HG02981 (cell line): ENCODE measurements around the gene TRIB2.

ENCODE experiments used
- ATAC-seq: cut with Tn5 transposase; IDR thresholded peaks from one replicate; pipeline ENCODE4 v1.9.1; 2021; ENCODE audit warnings: mild to moderate bottlenecking, moderate library complexity; ENCODE audit not compliant: unreplicated experiment

The TRIB2 gene

GRCh38 chr2:12697617-12698016 is 19.1 kb upstream of the TRIB2 start:
- ATAC-seq: no peak

- ATAC-seq: no peak
Observed at GRCh38 chr2:12700989-12701388, 15.7 kb upstream of the TRIB2 start.

DNA sequence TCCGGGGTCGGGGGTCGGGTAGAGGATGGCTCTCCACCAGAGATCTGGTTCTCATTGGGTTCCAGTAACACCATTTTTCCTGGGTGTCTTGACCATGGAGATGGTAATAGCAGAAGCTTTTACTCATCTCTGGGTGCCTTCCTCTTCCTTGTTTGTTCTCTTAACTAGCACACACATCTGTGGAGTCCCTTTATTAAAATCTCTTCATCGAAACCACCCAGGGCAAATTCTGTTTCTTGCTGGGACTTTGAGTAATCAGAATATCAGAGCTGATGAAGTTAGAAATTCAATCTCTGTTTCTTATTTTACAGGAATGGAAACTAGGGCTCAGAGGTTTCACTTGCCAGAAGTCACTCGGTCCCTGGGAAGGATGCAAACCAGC is 15.0 kb upstream of the TRIB2 start:
- ATAC-seq: no peak

GRCh38 chr2:12702168-12703121 is 14.3 kb upstream of the TRIB2 start:
- no peak for ATAC-seq

- no peak for ATAC-seq
Observed at GRCh38 chr2:12704378-12704777, 12.4 kb upstream of the TRIB2 start.

GRCh38 chr2:12705230-12705629 is 11.5 kb upstream of the TRIB2 start:
- no peak for ATAC-seq

DNA sequence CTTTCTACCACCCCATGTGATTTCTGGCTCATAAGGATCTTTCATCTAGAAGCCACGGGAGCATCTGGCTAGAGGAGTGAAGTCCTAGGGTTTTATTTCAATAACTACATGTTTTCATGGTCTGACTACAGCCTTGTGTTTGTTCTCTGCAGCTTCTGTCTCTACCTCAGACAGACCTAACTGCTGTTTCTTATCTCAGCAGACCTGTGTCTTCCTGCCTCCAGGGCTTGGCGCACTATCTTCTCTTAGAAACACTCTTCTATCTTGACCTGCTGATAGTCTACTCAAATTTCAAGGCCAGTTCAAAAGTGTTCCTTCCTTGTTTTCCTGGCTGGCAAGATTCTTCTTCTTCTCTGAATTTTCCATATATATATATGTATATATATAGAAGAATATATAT is 11.0 kb upstream of the TRIB2 start:
- ATAC-seq: no peak

- no peak for ATAC-seq
Observed at GRCh38 chr2:12708508-12709206, 8.1 kb upstream of the TRIB2 start.

DNA sequence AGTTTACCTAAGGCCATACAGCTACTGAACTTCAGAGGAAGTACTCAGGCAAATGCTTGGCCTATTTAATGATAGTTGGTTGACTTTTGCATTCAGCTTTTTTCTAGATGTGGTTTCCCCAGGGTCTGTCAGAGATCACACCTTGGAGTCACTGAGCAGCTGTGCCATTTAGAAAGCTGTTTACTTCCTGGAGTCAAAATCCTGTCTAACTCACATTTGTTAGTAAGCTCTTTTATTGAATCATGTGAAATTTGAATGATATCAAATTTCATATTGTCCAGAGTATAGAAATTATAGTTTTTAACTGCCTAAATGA is 7.6 kb upstream of the TRIB2 start:
- no peak for ATAC-seq

DNA sequence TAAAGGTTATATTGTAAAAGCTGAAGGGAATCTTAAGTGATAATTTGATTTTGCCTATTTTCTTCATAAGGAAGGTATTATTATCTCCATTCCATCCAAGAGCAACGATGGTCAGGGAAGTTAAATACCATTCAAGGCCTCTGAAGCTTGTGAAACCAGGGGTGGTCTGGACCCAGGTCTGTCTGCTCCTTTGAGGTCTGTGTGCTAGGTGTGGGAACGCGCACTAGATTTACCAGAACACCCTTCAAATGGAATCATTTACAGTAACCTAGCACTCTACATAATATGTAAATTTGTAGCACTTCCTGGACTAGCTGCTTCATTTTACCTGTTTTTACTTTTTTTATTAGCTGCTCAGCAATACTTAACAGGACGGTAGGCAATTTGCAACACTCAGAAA is 6.4 kb upstream of the TRIB2 start:
- ATAC-seq: no peak

- ATAC-seq: no peak
Observed at GRCh38 chr2:12711339-12711738, 5.4 kb upstream of the TRIB2 start.

DNA sequence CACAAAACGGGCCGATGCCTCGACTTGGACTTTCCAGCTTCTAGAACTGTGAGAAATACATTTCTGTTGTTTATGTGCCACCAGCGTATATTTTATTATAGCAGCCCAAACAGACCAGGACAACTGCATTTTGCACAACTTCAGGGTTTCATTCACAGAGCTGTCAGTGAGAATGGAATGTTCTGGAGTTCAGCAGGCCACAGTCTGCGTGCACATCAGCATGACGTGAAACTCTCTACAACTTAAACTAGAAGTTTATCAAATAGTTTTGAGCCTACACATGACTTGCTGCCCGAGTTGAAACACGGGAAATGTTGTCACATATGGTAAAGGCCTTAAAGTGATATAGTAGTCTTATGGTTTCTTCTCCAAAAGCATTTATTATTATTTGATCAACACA is 3.9 kb upstream of the TRIB2 start:
- no peak for ATAC-seq

DNA sequence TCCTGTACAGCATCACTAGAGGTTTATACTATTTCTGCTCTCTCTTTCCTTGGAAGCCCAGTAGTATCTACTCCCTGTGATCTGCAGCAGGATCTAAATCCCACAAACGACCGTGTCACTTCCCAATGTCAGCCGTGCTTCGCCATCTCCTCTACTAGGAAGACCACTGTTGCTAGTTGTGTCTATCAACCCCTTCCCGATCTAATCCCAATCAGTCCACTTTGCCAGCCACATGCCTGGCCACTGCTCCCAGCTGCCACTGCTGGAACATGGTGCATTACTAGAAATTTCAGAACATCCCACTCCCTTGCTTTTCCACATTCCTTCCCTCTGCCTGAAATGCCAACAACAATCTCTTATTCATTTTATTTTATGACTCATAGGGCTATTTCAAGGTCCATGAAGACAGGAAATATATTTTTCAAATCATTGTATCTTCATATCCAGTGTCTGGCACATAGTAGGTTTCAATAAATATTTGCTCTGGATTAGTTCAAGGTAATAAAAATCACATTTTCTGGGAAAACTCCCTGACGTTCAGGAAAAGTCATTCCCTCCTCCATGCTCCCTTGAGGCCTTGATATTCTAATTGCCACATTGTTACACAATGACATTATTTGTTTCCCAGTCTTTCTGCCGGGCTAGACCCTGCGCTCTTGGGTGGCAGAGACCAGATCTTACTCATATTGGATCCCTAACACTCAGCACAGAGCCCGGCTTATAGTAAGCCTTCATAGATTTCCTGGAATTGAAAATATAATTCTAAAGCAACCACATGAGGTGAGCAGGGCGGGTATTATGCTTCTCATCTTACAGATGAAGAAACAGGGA is 2.1 kb upstream of the TRIB2 start:
- no peak for ATAC-seq

DNA sequence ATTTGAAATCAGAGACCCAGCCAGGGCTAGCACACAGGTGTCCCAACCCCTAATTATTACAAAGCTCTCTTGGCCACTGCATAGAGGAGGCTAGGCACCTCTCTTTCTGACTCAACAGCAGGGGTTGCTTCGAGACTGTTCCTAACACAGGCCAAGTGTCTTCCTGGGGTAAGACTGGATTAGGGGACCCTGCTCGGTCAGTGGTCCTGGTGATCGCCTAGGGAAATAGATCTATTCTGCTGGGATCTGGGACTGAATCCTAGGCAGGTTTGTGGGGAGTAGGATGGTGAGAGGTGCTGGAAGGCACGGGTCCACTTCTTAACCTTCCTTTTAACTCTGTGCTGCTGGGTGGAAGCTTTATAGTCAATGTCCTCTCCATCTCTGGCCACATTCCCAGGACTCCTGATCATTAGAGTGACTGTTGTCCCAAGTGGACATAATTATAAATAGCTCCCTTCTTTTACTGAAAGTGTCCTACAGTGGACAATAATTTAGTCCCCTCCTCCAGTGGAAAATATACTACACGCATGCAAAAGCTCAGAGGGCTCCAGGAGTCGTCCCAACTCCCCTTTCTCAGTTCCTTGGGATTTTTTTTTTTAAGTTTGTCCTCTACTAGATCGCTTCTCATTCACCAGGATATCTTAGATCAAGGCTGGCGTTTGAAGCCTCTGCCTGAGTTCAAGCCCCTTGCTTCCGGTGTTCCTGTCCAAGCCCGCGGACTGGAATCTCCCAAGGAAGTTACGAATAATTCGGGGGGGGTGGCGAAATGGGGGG is 1.3 kb upstream of the TRIB2 start:
- ATAC-seq: no peak

DNA sequence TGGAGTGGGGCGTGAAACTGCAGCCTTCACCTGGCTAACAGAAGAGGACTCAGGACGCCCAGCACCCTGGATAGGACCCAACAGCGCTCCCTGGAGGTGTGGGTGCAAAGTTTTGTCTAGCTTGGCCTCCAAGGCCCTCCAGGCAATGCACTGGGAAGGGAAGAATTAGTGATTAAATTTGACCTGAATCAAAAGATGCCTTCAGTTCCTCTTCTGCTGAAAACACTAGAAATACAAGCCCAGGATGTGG is 779 bp upstream of the TRIB2 start:
- ATAC-seq: peak; percentile 45

- no peak for ATAC-seq
Observed at GRCh38 chr2:12717191-12718014, 667 bp downstream of the TRIB2 start.

DNA sequence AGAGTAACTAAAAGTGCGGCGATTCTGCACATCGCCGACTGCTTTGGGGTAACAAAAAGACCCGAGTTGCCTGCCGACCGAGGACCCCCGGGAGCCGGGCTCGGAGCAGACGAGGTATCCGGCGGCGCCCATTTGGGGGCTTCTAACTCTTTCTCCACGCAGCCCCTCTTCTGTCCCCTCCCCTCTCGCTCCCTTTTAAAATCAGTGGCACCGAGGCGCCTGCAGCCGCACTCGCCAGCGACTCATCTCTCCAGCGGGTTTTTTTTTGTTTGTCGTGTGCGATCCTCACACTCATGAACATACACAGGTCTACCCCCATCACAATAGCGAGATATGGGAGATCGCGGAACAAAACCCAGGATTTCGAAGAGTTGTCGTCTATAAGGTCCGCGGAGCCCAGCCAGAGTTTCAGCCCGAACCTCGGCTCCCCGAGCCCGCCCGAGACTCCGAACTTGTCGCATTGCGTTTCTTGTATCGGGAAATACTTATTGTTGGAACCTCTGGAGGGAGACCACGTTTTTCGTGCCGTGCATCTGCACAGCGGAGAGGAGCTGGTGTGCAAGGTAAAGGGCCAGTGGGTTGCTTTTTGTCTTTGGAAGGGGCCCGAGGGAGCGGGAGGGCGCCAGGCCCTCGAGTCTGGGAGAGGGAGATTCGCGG is 1.4 kb downstream of the TRIB2 start:
- no peak for ATAC-seq

- ATAC-seq: no peak
Observed at GRCh38 chr2:12718711-12719399, 2.1 kb downstream of the TRIB2 start.
